Measurements from ENCODE around the gene ADAMTS12. TPM values are rescaled to one million over a fixed set of nuclear protein-coding genes. Genes with fewer than 3 reads are reported as not detected.

The ADAMTS12 gene
- total RNA-seq, 6 experiments from 2014 or later: 1.1 to 3.9 (median 1.7) TPM

GRCh38 chr5:33726422-33727165 lies 165.2 kb downstream of the ADAMTS12 start:
- no peak overlapping the region for H3K4me3 ChIP-seq
- ATAC-seq (no peak), DNase-seq (no peak)
- WGBS (ENCODE audit: insufficient coverage, low coverage, low lambda C conversion rate, missing lambda C conversion rate): 76% methylated on average over 3 of the region's 9 CpGs
- H3K4me1 ChIP-seq: peaks cover 0 to 3% (median 0%) of the 10 kb centered on the region in 4 donors
- intact Hi-C loops (cut with DNase I): no loop called here
- H3K9me3 ChIP-seq: no peaks in the 10 kb centered on the region
- H3K36me3 ChIP-seq: no peaks in the 10 kb centered on the region
- H3K27ac ChIP-seq: no peak overlapping the region
- TF ChIP-seq, protein P1, sequence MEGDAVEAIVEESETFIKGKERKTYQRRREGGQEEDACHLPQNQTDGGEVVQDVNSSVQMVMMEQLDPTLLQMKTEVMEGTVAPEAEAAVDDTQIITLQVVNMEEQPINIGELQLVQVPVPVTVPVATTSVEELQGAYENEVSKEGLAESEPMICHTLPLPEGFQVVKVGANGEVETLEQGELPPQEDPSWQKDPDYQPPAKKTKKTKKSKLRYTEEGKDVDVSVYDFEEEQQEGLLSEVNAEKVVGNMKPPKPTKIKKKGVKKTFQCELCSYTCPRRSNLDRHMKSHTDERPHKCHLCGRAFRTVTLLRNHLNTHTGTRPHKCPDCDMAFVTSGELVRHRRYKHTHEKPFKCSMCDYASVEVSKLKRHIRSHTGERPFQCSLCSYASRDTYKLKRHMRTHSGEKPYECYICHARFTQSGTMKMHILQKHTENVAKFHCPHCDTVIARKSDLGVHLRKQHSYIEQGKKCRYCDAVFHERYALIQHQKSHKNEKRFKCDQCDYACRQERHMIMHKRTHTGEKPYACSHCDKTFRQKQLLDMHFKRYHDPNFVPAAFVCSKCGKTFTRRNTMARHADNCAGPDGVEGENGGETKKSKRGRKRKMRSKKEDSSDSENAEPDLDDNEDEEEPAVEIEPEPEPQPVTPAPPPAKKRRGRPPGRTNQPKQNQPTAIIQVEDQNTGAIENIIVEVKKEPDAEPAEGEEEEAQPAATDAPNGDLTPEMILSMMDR (IDR thresholded peaks at IDR 0.05): no peak
- TF ChIP-seq POLR2A (IDR thresholded peaks at IDR 0.05): no peak
- no peaks in the 10 kb centered on the region for H3K27me3 ChIP-seq

DNA sequence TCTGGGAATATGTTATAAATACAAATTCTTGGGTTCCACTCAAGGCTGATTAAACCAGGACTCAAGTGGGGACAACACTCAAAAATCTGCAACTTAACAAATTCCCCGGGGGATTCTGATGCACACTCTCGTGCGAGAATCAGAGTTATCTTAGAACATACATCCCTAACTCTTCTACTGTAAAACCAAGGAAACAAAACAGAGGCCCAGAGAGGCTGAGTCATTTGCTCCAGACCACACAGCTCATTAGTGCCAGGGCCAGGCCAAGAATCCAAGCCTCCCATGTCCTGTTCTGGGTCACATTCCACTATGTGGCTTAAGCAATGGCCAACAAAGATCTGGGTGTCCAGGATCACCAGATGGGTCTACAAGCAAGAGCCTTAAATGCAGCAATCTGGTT lies 166.0 kb downstream of the ADAMTS12 start:
- WGBS (ENCODE audit: insufficient coverage, low coverage, low lambda C conversion rate, missing lambda C conversion rate): 82% methylated on average over 3 of the region's 3 CpGs
- DNase-seq (no peak), ATAC-seq (no peak)
- Histone ChIP-seq H3K27ac (no peak overlapping the region), H3K4me1 (peaks cover 0 to 7% (median 0%) of the 10 kb centered on the region in 4 donors), H3K4me3 (no peak overlapping the region), H3K36me3 (no peaks in the 10 kb centered on the region), H3K27me3 (no peaks in the 10 kb centered on the region), H3K9me3 (no peaks in the 10 kb centered on the region)
- intact Hi-C loops (cut with DNase I): no loop called here
- no peak for TF ChIP-seq POLR2A (IDR thresholded peaks at IDR 0.05)
- TF ChIP-seq, protein P1 (IDR thresholded peaks at IDR 0.05): no peak

DNA sequence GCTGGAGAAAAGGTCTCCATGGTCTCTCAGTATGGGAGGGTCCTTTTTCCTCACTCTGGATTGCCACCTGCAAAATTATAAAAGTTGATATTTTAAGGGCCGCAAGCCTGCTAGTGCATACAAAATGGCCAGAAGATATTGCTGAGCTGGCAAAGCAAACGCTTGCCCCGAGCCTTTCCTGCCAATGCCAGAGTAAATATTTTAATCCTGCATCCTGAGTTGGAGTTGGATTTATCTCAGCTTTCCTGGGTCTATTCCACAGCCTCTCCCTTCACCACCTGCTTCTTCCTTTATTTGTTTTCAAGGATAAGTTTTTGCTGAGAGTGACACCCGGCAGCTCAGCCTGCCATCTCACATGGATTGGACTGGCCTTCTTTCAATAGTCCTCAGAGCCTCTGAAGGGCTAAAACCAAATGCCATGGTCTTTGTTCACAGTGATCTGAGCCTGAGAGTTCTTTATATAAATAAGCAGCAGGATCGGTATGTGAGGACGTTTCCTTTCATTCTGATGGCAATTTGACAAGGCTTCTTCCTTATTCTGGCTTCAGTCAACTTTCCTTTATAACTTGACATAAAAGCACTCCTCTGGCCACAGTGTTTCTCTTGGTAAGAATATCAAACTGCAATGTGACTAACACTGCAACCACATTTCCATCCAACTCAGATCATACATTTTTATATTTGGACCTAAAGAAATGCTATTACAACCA lies 170.1 kb downstream of the ADAMTS12 start:
- Histone ChIP-seq H3K4me1 (peaks cover 0 to 7% (median 0%) of the 10 kb centered on the region in 4 donors), H3K4me3 (no peak overlapping the region), H3K27me3 (no peaks in the 10 kb centered on the region), H3K36me3 (no peaks in the 10 kb centered on the region), H3K27ac (no peak overlapping the region), H3K9me3 (no peaks in the 10 kb centered on the region)
- no peak for DNase-seq
- TF ChIP-seq, protein P1 (IDR thresholded peaks at IDR 0.05): no peak
- TF ChIP-seq POLR2A (IDR thresholded peaks at IDR 0.05): no peak
- ATAC-seq: peak in 1 of 4 donors; percentile 83
- WGBS (ENCODE audit: insufficient coverage, low coverage, low lambda C conversion rate, missing lambda C conversion rate): 16% methylated on average over 6 of the region's 6 CpGs
- intact Hi-C loops (cut with DNase I): no loop called here

GRCh38 chr5:33720176-33720575 lies 171.6 kb downstream of the ADAMTS12 start:
- WGBS (ENCODE audit: insufficient coverage, low coverage, low lambda C conversion rate, missing lambda C conversion rate): 27% methylated on average over 1 of the region's 1 CpG
- Histone ChIP-seq H3K4me3 (no peak overlapping the region), H3K9me3 (no peaks in the 10 kb centered on the region), H3K27ac (no peak overlapping the region), H3K27me3 (no peaks in the 10 kb centered on the region), H3K4me1 (peaks cover 0 to 7% (median 0%) of the 10 kb centered on the region in 4 donors), H3K36me3 (no peaks in the 10 kb centered on the region)
- DNase-seq (no peak), ATAC-seq (no peak)
- intact Hi-C loops (cut with DNase I): no loop called here
- TF ChIP-seq, protein P1 (IDR thresholded peaks at IDR 0.05): no peak
- no peak for TF ChIP-seq POLR2A (IDR thresholded peaks at IDR 0.05)
